HEK293 (cell line): ENCODE results near the gene FAF2.

Source experiments
- CTCF ChIP-seq: fragments of 450-650 bp; formaldehyde crosslinking; IDR thresholded peaks from 2 replicates; pipeline ENCODE4 v1.5.1; 2016; ENCODE audit warnings: missing biosample characterization, missing genetic modification characterization
- INSM2 ChIP-seq: fragments of 450-650 bp; formaldehyde crosslinking; IDR thresholded peaks from 2 replicates; pipeline ENCODE4 v1.5.1; 2016; ENCODE audit warnings: missing biosample characterization, missing genetic modification characterization
- KLF1 ChIP-seq: fragments of 450-650 bp; formaldehyde crosslinking; IDR thresholded peaks from 2 replicates; pipeline ENCODE4 v1.5.1; 2016; ENCODE audit warnings: missing biosample characterization, missing genetic modification characterization
- PRDM4 ChIP-seq: fragments of 450-650 bp; formaldehyde crosslinking; IDR thresholded peaks from 2 replicates; pipeline ENCODE4 v1.5.1; 2017; ENCODE audit warnings: missing biosample characterization, missing genetic modification characterization
- PRDM6 ChIP-seq: fragments of 450-650 bp; formaldehyde crosslinking; IDR thresholded peaks from 2 replicates; pipeline ENCODE4 v1.5.1; 2017; ENCODE audit warnings: missing biosample characterization, missing genetic modification characterization
- SP2 ChIP-seq: fragments of 450-650 bp; formaldehyde crosslinking; IDR thresholded peaks from 2 replicates; pipeline ENCODE4 v1.5.1; 2016; ENCODE audit warnings: missing biosample characterization, missing genetic modification characterization
- ZBTB17 ChIP-seq: fragments of 450-650 bp; formaldehyde crosslinking; IDR thresholded peaks from 2 replicates; pipeline ENCODE4 v1.5.1; 2016; ENCODE audit warnings: missing biosample characterization, missing genetic modification characterization
- ZEB2 ChIP-seq: fragments of 450-650 bp; formaldehyde crosslinking; IDR thresholded peaks from 2 replicates; pipeline ENCODE4 v1.5.1; 2016; ENCODE audit warnings: missing biosample characterization, missing genetic modification characterization
- ZNF561 ChIP-seq: fragments of 450-650 bp; IDR thresholded peaks from 2 replicates; pipeline ENCODE4 v1.5.1; 2018; ENCODE audit warnings: missing biosample characterization, missing genetic modification characterization, borderline replicate concordance
- ZNF610 ChIP-seq: fragments of 450-650 bp; formaldehyde crosslinking; IDR thresholded peaks from 2 replicates; pipeline ENCODE4 v1.5.1; 2016; ENCODE audit warnings: missing biosample characterization, missing genetic modification characterization, borderline replicate concordance
- ZNF768 ChIP-seq: fragments of 450-650 bp; formaldehyde crosslinking; IDR thresholded peaks from 2 replicates; pipeline ENCODE4 v1.5.1; 2018; ENCODE audit warnings: missing biosample characterization, mild to moderate bottlenecking, missing genetic modification characterization

- no peak for TF ChIP-seq INSM2 (tag by site-specific recombination)
- TF ChIP-seq ZNF561 (tag by site-specific recombination): no peak
- no peak for TF ChIP-seq ZNF610 (tag by site-specific recombination)
- no peak for TF ChIP-seq PRDM4 (tag by site-specific recombination)
- no peak for TF ChIP-seq PRDM6 (tag by site-specific recombination)
- no peak for TF ChIP-seq SP2 (tag by site-specific recombination)
- TF ChIP-seq CTCF (tag by site-specific recombination): no peak
- TF ChIP-seq KLF1 (tag by site-specific recombination): no peak
- no peak for TF ChIP-seq ZBTB17 (tag by site-specific recombination)
- no peak for TF ChIP-seq ZEB2 (tag by site-specific recombination)
- no peak for TF ChIP-seq ZNF768 (tag by site-specific recombination)
These were observed 21.3 kb upstream of the FAF2 start for GRCh38 chr5:176426876-176427275.
